MG63 (cell line): Measurements from ENCODE around the gene RENBP. TPM values are rescaled to one million over a fixed set of nuclear protein-coding genes. Genes with fewer than 3 reads are reported as not detected.

Experiments
- DNase-seq: peaks from one replicate; pipeline ENCODE4 v3.0.0-alpha.2; 2020
- H3K27me3 ChIP-seq: fragments of 250-450 bp; sonication (Bioruptor Pico); 2 replicates; pipeline ENCODE4 v1.5.1; 2020; ENCODE audit warnings: mild to moderate bottlenecking, moderate library complexity
- H3K36me3 ChIP-seq: fragments of 250-450 bp; sonication (Bioruptor Pico); 2 replicates; pipeline ENCODE4 v1.5.1; 2020; ENCODE audit warnings: mild to moderate bottlenecking, moderate library complexity
- H3K4me3 ChIP-seq: fragments of 250-450 bp; sonication (Bioruptor Pico); 2 replicates; pipeline ENCODE4 v1.5.1; 2020; ENCODE audit warnings: mild to moderate bottlenecking, moderate library complexity
- H3K9me3 ChIP-seq: fragments of 250-450 bp; sonication (Bioruptor Pico); 2 replicates; pipeline ENCODE4 v1.5.1; 2020; ENCODE audit warnings: mild to moderate bottlenecking, moderate library complexity
- total RNA-seq: library from RNA; depleted of rRNA; stranded (reverse); fragments of >200 nt; shearing (Covaris generic); gene quantifications from 2 replicates; pipeline ENCODE4 v1.2.3, GENCODE V29; 2014; ENCODE audit warnings: low replicate concordance

RENBP gene
- total RNA-seq, 1 experiment from 2014 or later = not detected

DNA sequence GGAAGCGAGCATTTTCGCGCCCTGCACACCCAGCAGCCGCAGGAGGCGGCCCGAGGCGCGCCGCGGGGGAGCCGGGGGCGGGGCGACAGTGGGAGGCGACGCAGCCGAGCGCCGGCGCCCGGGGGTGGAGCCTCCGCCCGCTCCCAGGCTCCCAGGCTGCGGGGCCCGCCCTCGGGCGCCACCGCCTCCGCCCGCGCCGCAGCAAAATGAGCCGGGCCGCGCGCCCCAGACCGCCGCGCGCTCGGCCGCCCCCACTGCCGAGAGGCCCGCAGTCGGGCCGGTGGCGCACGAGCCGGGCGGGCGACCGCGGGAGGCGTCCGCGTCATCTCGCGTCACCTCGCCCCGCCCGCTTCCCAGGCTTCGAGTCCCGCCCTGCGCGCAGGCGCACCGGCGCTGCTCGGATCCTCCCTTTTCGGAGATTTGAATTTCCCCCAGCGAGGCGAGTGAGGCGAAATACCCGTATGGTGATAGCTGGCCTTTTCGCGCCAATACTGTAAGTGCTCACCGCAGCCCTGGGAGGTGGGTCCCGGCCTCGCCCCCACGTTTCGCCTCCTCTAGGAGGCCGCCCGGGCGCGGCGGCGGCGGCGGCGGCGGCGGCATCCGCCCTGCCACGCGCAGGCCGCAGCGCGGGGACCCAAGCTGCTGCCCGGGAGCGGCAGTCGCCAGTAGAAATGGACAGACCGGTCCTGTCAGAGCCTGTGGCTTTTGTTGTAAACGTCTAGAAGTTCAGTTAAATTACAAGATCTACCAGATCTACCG, 28.1 kb upstream of the RENBP start, which contains the start of gene TMEM187:
Gene TMEM187 (plus strand): TSS at position 387 of the 759 bp plus-strand sequence. CDS start 9,309 bp downstream, outside the sequence.
- H3K27me3 ChIP-seq = no peaks in the 10 kb centered on the region
- H3K36me3 ChIP-seq = peaks cover 3% of the 10 kb centered on the region; the same call in 1 of the 2 replicates
- DNase-seq = peak; percentile 84
- no peaks in the 10 kb centered on the region for H3K9me3 ChIP-seq
- H3K4me3 ChIP-seq = peak within 1 kb of the TSS; percentile 94

DNA sequence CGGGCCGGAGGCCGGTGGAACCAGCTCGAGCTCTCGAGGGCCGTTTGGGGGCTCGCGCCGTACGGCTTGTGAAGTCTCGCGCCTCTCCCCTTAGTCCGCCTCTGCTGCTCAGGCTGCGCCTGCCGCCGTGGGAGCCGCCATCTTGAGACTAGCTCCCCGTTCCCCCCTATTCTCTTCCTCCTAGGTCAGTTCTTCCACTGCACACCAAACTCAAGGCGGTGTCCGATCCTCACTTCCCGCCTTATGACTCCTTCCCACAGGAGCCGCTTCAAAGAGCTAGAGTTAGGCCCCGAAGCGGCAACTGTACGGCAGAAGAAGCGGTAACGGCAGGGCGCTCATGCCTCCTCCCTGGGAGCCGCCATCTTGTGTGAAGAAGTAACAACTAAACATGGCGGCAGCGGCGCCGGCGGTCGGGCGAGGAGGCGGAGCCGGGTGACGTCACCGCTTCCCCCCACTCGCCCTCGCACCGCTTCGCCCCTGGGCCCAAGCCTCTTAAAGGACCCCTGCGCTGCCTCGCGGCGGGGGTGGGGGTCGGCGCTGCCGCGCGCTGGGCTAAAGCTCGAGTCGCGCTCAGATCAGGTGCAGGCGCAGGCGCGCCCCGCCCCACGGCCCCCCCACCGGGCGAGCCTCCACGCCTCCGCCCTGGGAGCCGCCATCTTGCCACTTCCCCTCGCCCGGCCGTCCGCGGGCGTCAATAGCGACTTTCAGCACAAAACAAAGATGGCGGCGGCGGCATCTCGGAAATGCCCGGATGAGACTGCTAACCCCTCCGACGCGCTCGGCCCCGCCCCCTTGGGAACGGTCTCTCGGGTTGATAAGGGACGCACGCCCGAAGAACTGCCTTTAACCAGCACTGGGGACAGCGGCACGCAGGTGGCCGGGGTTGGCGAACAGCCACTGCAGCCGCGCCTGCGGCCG, 27.3 kb upstream of the RENBP start, which contains the start of gene HCFC1:
Gene HCFC1 (minus strand): TSS at position 369 of the 918 bp plus-strand sequence. CDS start 978 bp downstream, outside the sequence.
- H3K4me3 ChIP-seq = peak within 1 kb of the TSS; percentile 94
- H3K27me3 ChIP-seq = no peaks in the 10 kb centered on the region
- peak; percentile 86 for DNase-seq
- peaks cover 3% of the 10 kb centered on the region; the same call in 1 of the 2 replicates for H3K36me3 ChIP-seq
- no peaks in the 10 kb centered on the region for H3K9me3 ChIP-seq

GRCh38 chrX:153971124-153971449, 26.6 kb upstream of the RENBP start:
- Histone ChIP-seq H3K27me3 (no peaks in the 10 kb centered on the region), H3K9me3 (no peaks in the 10 kb centered on the region), H3K36me3 (peaks cover 3% of the 10 kb centered on the region; the same call in 1 of the 2 replicates), H3K4me3 (peak overlapping the region; percentile 94)
- peak; percentile 85 for DNase-seq

GRCh38 chrX:153970357-153971123, 26.1 kb upstream of the RENBP start:
- DNase-seq = peak; percentile 56

GRCh38 chrX:153969904-153970356, 25.5 kb upstream of the RENBP start:
- no peaks in the 10 kb centered on the region for H3K9me3 ChIP-seq
- H3K36me3 ChIP-seq = peaks cover 3% of the 10 kb centered on the region; the same call in 1 of the 2 replicates
- peak; percentile 20 for DNase-seq
- H3K27me3 ChIP-seq = no peaks in the 10 kb centered on the region
- peak overlapping the region; percentile 94 for H3K4me3 ChIP-seq

More at GRCh38 chrX:153970357-153971123, 26.1 kb upstream of the RENBP start:
- Histone ChIP-seq H3K4me3 (peak overlapping the region; percentile 94), H3K27me3 (no peaks in the 10 kb centered on the region), H3K36me3 (peaks cover 3% of the 10 kb centered on the region; the same call in 1 of the 2 replicates), H3K9me3 (no peaks in the 10 kb centered on the region)

- H3K36me3 ChIP-seq = peaks cover 3% of the 10 kb centered on the region; the same call in 1 of the 2 replicates
- H3K4me3 ChIP-seq = peak overlapping the region; percentile 94
- H3K27me3 ChIP-seq = no peaks in the 10 kb centered on the region
- no peaks in the 10 kb centered on the region for H3K9me3 ChIP-seq
- no peak for DNase-seq
Observed at GRCh38 chrX:153969125-153969903, 24.9 kb upstream of the RENBP start.

- H3K36me3 ChIP-seq = peaks cover 3% of the 10 kb centered on the region; the same call in 1 of the 2 replicates
- DNase-seq = no peak
- H3K9me3 ChIP-seq = no peaks in the 10 kb centered on the region
- peak overlapping the region; percentile 94; the same call in 1 of the 2 replicates for H3K4me3 ChIP-seq
- H3K27me3 ChIP-seq = no peaks in the 10 kb centered on the region
Observed at GRCh38 chrX:153968754-153969124, 24.3 kb upstream of the RENBP start.

DNA sequence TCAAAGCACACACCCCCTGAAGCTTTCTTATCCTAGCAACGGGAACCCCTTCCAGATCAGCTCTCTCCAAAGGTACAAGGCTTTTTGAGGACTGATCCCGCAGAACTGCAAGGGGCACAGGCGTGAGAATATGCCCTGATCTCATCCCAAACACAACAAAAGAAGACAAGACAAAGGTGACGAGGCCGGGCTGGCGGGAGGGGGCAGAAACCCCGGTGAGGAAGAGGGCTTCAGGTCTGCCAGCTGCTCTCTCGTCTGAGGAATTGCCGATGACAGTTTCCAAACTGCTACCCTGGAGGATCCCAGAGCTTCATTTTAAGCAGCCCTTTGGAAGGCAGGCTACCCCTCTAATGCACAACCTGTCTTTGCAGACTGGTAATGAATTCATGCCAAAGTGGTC, 23.8 kb upstream of the RENBP start:
- no peaks in the 10 kb centered on the region for H3K9me3 ChIP-seq
- H3K36me3 ChIP-seq = peaks cover 3% of the 10 kb centered on the region; the same call in 1 of the 2 replicates
- no peaks in the 10 kb centered on the region for H3K27me3 ChIP-seq
- no peak for DNase-seq
- no peak overlapping the region for H3K4me3 ChIP-seq

DNA sequence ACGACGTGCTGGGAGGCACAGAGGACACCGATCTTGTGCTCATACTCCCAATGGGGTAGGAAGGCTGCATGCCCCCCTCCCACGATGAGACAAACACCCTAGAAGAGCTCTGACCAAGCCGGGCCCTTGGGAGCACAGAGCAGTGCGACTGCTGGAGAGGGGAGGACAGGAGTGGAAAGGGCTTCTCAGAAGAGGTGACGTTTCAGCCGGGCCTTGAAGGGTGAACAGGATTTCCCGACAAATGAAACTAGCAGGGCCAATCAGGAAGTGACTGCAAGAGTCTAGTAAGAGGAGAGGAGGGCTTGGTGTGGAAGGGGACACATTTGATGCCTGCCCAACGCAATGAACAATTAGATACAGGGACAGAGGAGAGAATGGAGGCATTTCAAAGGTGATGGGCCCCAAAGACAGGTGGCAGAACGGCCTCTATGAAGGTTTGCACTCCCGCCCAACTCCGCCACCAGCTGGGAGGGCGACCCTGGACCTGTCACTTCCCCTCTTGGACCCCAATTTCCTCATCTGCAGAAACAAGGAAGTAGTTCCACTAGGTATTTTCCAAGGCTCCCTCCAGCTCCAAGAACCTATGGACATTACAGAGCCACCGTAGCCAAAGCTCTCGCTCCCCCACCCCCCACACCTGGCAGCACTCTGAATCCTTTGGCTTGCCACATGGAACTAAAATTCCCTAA, 23.2 kb upstream of the RENBP start:
- H3K4me3 ChIP-seq = no peak overlapping the region
- no peaks in the 10 kb centered on the region for H3K27me3 ChIP-seq
- no peak for DNase-seq
- no peaks in the 10 kb centered on the region for H3K9me3 ChIP-seq
- peaks cover 3% of the 10 kb centered on the region; the same call in 1 of the 2 replicates for H3K36me3 ChIP-seq

GRCh38 chrX:153966841-153967535, 22.5 kb upstream of the RENBP start:
- no peak for DNase-seq
- Histone ChIP-seq H3K4me3 (no peak overlapping the region), H3K27me3 (no peaks in the 10 kb centered on the region), H3K9me3 (no peaks in the 10 kb centered on the region), H3K36me3 (peaks cover 7% of the 10 kb centered on the region)

GRCh38 chrX:153966283-153966688, 21.8 kb upstream of the RENBP start:
- DNase-seq = no peak
- Histone ChIP-seq H3K9me3 (no peaks in the 10 kb centered on the region), H3K4me3 (no peak overlapping the region), H3K27me3 (no peaks in the 10 kb centered on the region), H3K36me3 (peaks cover 12% of the 10 kb centered on the region)

GRCh38 chrX:153965406-153965805, 21.0 kb upstream of the RENBP start:
- Histone ChIP-seq H3K4me3 (no peak overlapping the region), H3K27me3 (no peaks in the 10 kb centered on the region), H3K36me3 (peaks cover 11% of the 10 kb centered on the region), H3K9me3 (no peaks in the 10 kb centered on the region)
- no peak for DNase-seq

- no peak for DNase-seq
Observed at GRCh38 chrX:153964105-153964504, 19.7 kb upstream of the RENBP start.

DNA sequence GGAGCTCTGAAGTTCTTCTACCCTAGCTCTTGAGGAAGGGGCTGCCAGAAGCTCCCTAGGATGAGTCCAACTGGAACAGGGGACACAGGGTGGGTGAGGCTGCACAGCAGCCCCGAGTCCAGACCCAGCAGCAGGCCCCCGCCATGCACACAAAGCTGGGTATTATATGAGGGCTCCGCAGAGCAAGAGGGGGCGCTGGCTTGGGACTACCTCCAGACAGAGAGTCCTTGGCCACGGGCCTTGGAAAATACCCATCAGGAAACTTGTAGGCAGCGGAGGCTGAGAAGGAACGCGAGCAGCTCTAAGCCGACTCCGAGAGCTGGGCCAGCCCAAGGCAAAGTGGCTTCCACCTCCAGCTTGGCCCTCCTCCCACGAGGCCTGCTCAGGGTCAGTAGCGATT, 19.1 kb upstream of the RENBP start:
- Histone ChIP-seq H3K36me3 (peaks cover 11% of the 10 kb centered on the region), H3K27me3 (no peaks in the 10 kb centered on the region), H3K4me3 (no peak overlapping the region), H3K9me3 (no peaks in the 10 kb centered on the region)
- no peak for DNase-seq

More at GRCh38 chrX:153964105-153964504, 19.7 kb upstream of the RENBP start:
- Histone ChIP-seq H3K36me3 (peaks cover 11% of the 10 kb centered on the region), H3K9me3 (no peaks in the 10 kb centered on the region), H3K4me3 (no peak overlapping the region), H3K27me3 (no peaks in the 10 kb centered on the region)
